Liver (tissue), 3 donors: Measurements from ENCODE around the gene ZNF467.

Source experiments
- CTCF ChIP-seq: fragments of 150-350 bp; IDR thresholded peaks from 2 replicates; pipeline ENCODE4 v1.5.1; 2017; ENCODE audit warnings: improper control_type of control experiment, low read depth, low read length; ENCODE audit not compliant: missing input control
- EGR1 ChIP-seq, 2 donors: IDR thresholded peaks; 2 replicates each; pipeline ENCODE4 v1.6.1; 2016 to 2018; ENCODE audit warnings: antibody characterized with exemption in 2 of 2, low read depth in 2 of 2
- FOXA1 ChIP-seq: IDR thresholded peaks from 2 replicates; pipeline ENCODE4 v1.6.1; 2016; ENCODE audit warnings: antibody characterized with exemption
- FOXA2 ChIP-seq: IDR thresholded peaks from 2 replicates; pipeline ENCODE4 v1.6.1; 2016; ENCODE audit warnings: antibody characterized with exemption
- HNF4A ChIP-seq, 2 donors: conservative IDR thresholded peaks; 2 replicates each; pipeline ENCODE4 v1.6.1; 2016; ENCODE audit warnings: antibody characterized with exemption in 2 of 2, mild to moderate bottlenecking in 2 of 2
- JUND ChIP-seq, 2 donors: IDR thresholded peaks; 2 replicates each; pipeline ENCODE4 v1.6.1; 2016; ENCODE audit warnings: antibody characterized with exemption in 2 of 2
- RAD21 ChIP-seq, 2 donors: IDR thresholded peaks; 2 replicates each; pipeline ENCODE4 v1.6.1; 2016; ENCODE audit warnings: antibody characterized with exemption in 2 of 2, mild to moderate bottlenecking in 2 of 2
- SP1 ChIP-seq: IDR thresholded peaks from 2 replicates; pipeline ENCODE4 v1.6.1; 2018; ENCODE audit warnings: antibody characterized with exemption, mild to moderate bottlenecking
- TAF1 ChIP-seq: conservative IDR thresholded peaks from 2 replicates; pipeline ENCODE4 v1.6.1; 2016; ENCODE audit warnings: antibody characterized with exemption, mild to moderate bottlenecking
- YY1 ChIP-seq: IDR thresholded peaks from 2 replicates; pipeline ENCODE4 v1.6.1; 2016; ENCODE audit warnings: antibody characterized with exemption, mild to moderate bottlenecking
- TF ChIP-seq, protein P1 (sequence below): IDR thresholded peaks from 2 replicates; pipeline ENCODE4 v1.6.1; 2016; ENCODE audit warnings: antibody characterized with exemption
- TF ChIP-seq, protein P2 (sequence below): IDR thresholded peaks from 2 replicates; pipeline ENCODE4 v1.6.1; 2016; ENCODE audit warnings: antibody characterized with exemption
- TF ChIP-seq, protein P3 (sequence below): IDR thresholded peaks from 2 replicates; pipeline ENCODE4 v1.6.1; 2016; ENCODE audit warnings: antibody characterized with exemption
- TF ChIP-seq, protein P4 (sequence below): IDR thresholded peaks from 2 replicates; pipeline ENCODE4 v1.6.1; 2016; ENCODE audit warnings: antibody characterized with exemption, mild to moderate bottlenecking
- donor health status: healthy.
- donor health status: healthy.

GRCh38 chr7:149753375-149754233 lies 19.8 kb downstream of the ZNF467 start:
- TF ChIP-seq SP1 (peak; percentile 21), CTCF (peak; percentile 43), TAF1 (no peak), RAD21 (IDR thresholded peaks at IDR 0.05) (peak; percentile 51 to 77), YY1 (no peak), JUND (IDR thresholded peaks at IDR 0.05) (no peak), FOXA2 (no peak), EGR1 (IDR thresholded peaks at IDR 0.05; ENCODE audit: low read depth in 2 of 2) (no peak), HNF4A (conservative IDR thresholded peaks at IDR 0.05) (peak; percentile 26 to 40), FOXA1 (no peak)
- TF ChIP-seq, protein P1, sequence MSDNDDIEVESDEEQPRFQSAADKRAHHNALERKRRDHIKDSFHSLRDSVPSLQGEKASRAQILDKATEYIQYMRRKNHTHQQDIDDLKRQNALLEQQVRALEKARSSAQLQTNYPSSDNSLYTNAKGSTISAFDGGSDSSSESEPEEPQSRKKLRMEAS: no peak
- TF ChIP-seq, protein P2, sequence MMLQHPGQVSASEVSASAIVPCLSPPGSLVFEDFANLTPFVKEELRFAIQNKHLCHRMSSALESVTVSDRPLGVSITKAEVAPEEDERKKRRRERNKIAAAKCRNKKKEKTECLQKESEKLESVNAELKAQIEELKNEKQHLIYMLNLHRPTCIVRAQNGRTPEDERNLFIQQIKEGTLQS: peak; percentile 12
- TF ChIP-seq, protein P3, sequence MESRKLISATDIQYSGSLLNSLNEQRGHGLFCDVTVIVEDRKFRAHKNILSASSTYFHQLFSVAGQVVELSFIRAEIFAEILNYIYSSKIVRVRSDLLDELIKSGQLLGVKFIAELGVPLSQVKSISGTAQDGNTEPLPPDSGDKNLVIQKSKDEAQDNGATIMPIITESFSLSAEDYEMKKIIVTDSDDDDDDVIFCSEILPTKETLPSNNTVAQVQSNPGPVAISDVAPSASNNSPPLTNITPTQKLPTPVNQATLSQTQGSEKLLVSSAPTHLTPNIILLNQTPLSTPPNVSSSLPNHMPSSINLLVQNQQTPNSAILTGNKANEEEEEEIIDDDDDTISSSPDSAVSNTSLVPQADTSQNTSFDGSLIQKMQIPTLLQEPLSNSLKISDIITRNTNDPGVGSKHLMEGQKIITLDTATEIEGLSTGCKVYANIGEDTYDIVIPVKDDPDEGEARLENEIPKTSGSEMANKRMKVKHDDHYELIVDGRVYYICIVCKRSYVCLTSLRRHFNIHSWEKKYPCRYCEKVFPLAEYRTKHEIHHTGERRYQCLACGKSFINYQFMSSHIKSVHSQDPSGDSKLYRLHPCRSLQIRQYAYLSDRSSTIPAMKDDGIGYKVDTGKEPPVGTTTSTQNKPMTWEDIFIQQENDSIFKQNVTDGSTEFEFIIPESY: no peak
- TF ChIP-seq, protein P4, sequence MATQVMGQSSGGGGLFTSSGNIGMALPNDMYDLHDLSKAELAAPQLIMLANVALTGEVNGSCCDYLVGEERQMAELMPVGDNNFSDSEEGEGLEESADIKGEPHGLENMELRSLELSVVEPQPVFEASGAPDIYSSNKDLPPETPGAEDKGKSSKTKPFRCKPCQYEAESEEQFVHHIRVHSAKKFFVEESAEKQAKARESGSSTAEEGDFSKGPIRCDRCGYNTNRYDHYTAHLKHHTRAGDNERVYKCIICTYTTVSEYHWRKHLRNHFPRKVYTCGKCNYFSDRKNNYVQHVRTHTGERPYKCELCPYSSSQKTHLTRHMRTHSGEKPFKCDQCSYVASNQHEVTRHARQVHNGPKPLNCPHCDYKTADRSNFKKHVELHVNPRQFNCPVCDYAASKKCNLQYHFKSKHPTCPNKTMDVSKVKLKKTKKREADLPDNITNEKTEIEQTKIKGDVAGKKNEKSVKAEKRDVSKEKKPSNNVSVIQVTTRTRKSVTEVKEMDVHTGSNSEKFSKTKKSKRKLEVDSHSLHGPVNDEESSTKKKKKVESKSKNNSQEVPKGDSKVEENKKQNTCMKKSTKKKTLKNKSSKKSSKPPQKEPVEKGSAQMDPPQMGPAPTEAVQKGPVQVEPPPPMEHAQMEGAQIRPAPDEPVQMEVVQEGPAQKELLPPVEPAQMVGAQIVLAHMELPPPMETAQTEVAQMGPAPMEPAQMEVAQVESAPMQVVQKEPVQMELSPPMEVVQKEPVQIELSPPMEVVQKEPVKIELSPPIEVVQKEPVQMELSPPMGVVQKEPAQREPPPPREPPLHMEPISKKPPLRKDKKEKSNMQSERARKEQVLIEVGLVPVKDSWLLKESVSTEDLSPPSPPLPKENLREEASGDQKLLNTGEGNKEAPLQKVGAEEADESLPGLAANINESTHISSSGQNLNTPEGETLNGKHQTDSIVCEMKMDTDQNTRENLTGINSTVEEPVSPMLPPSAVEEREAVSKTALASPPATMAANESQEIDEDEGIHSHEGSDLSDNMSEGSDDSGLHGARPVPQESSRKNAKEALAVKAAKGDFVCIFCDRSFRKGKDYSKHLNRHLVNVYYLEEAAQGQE: no peak
